T47D (cell line): Measurements from ENCODE around the gene PDXP.
"Not testable (repeated sequence)": the region's sequence is repeated elsewhere in the genome, so short reads cannot be mapped to it uniquely, and the experiment has no call there.

Experiments used
- DNase-seq, 2 experiments: peaks; one replicate each; pipeline versions ENCODE4 v3.0.0 to v3.0.0-alpha.2; 2011 to 2012; ENCODE audit warnings: low read depth in 1 of 2, low spot score in 1 of 2
- JUND ChIP-seq: IDR thresholded peaks from 2 replicates; pipeline ENCODE4 v1.6.1; 2012; ENCODE audit warnings: low read depth
- in situ Hi-C: cut with HindIII; loops from 2 replicates; pipeline ENCODE4 v1.10.0; 2016; ENCODE audit warnings: low sequenced_read_pairs, low pct_unique_long_range_greater_than_20kb

Gene PDXP

GRCh38 chr22:37658133-37659065 lies at the start of gene PDXP:
TSS of gene PDXP (plus strand) at chr22:37658723. CDS start at chr22:37658783, 60 bp downstream.
- DNase-seq = peak; percentile 98 to 99
- no peak for TF ChIP-seq JUND
- in situ Hi-C loops = no loop called here

GRCh38 chr22:37609240-37610152 lies 49.0 kb upstream of the PDXP start:
- in situ Hi-C loops = no loop called here
- TF ChIP-seq JUND = no peak
- no peak for DNase-seq

GRCh38 chr22:37610153-37610475 lies 48.4 kb upstream of the PDXP start:
- DNase-seq, in situ Hi-C loops: not testable (repeated sequence)

GRCh38 chr22:37610480-37611129 lies 47.9 kb upstream of the PDXP start:
- DNase-seq = no peak
- no peak for TF ChIP-seq JUND
- in situ Hi-C loops = no loop called here

- TF ChIP-seq JUND = no peak
- DNase-seq = no peak
- in situ Hi-C loops = no loop called here
Measured at GRCh38 chr22:37611207-37611606, 47.3 kb upstream of the PDXP start.

- no peak for DNase-seq
- in situ Hi-C loops = no loop called here
- no peak for TF ChIP-seq JUND
Measured at GRCh38 chr22:37616201-37617083, 42.1 kb upstream of the PDXP start.

GRCh38 chr22:37617431-37617830 lies 41.1 kb upstream of the PDXP start:
- no peak for DNase-seq
- in situ Hi-C loops = no loop called here
- no peak for TF ChIP-seq JUND

- in situ Hi-C loops = no loop called here
- TF ChIP-seq JUND = no peak
- DNase-seq = no peak
Measured at GRCh38 chr22:37618072-37618656, 40.4 kb upstream of the PDXP start.

GRCh38 chr22:37618674-37619073 lies 39.8 kb upstream of the PDXP start:
- in situ Hi-C loops = no loop called here
- DNase-seq = no peak
- TF ChIP-seq JUND = no peak

GRCh38 chr22:37619991-37620390 lies 38.5 kb upstream of the PDXP start:
- in situ Hi-C loops = no loop called here
- no peak for TF ChIP-seq JUND
- DNase-seq = no peak

- in situ Hi-C loops = no loop called here
- DNase-seq = no peak
- no peak for TF ChIP-seq JUND
Measured at GRCh38 chr22:37621352-37621860, 37.1 kb upstream of the PDXP start.
